GM12801 (cell line): ENCODE data around the gene MRPL18.

Source experiments
- CTCF ChIP-seq: IDR thresholded peaks from one replicate; pipeline ENCODE4 v1.5.1; 2011; ENCODE audit warnings: control low read depth; ENCODE audit not compliant: insufficient read length; ENCODE audit errors: extremely low read depth

Gene MRPL18

GRCh38 chr6:159800141-159800865 lies 10.0 kb downstream of the MRPL18 start, which contains the start of gene PNLDC1:
PNLDC1 (plus strand) TSS chr6:159800276; CDS start chr6:159800308, 32 bp downstream.
- no peak for TF ChIP-seq CTCF

GRCh38 chr6:159801935-159802334 lies 11.7 kb downstream of the MRPL18 start:
- no peak for TF ChIP-seq CTCF

- TF ChIP-seq CTCF = no peak
Observed at GRCh38 chr6:159804504-159804903, 14.2 kb downstream of the MRPL18 start.

GRCh38 chr6:159805440-159806020 lies 15.3 kb downstream of the MRPL18 start:
- no peak for TF ChIP-seq CTCF

- no peak for TF ChIP-seq CTCF
Observed at GRCh38 chr6:159806021-159806458, 15.8 kb downstream of the MRPL18 start.

- no peak for TF ChIP-seq CTCF
Observed at GRCh38 chr6:159807150-159807858, 17.0 kb downstream of the MRPL18 start.

- no peak for TF ChIP-seq CTCF
Observed at GRCh38 chr6:159808647-159809046, 18.4 kb downstream of the MRPL18 start.
